GM21576 (cell line): ENCODE measurements around the gene SH3BGRL2.
"Not testable (repeated sequence)": the region's sequence is repeated elsewhere in the genome, so short reads cannot be mapped to it uniquely, and the experiment has no call there.

Source experiments
- ATAC-seq: cut with Tn5 transposase; IDR thresholded peaks from one replicate; pipeline ENCODE4 v1.9.1; 2021; ENCODE audit warnings: mild to moderate bottlenecking, moderate library complexity; ENCODE audit not compliant: unreplicated experiment

SH3BGRL2 gene

GRCh38 chr6:79734374-79734773 is 103.2 kb downstream of the SH3BGRL2 start:
- no peak for ATAC-seq

- ATAC-seq, result no peak
These were observed 104.1 kb downstream of the SH3BGRL2 start for GRCh38 chr6:79735183-79735582.

GRCh38 chr6:79737172-79737571 is 106.0 kb downstream of the SH3BGRL2 start:
- no peak for ATAC-seq

GRCh38 chr6:79742030-79742429 is 110.9 kb downstream of the SH3BGRL2 start:
- ATAC-seq, result no peak

- ATAC-seq, result not testable (repeated sequence)
These were observed 114.2 kb downstream of the SH3BGRL2 start for GRCh38 chr6:79745282-79745681.

- not testable (repeated sequence) for ATAC-seq
These were observed 115.2 kb downstream of the SH3BGRL2 start for GRCh38 chr6:79746325-79746724.

- no peak for ATAC-seq
These were observed 119.7 kb downstream of the SH3BGRL2 start for GRCh38 chr6:79750806-79751205.
